WTC11 (cell line): Measurements from ENCODE around the gene DR1.

Experiments
- ESRRA ChIP-seq: sonication (generic); formaldehyde crosslinking; IDR thresholded peaks from 2 replicates; pipeline ENCODE4 v1.8.1; 2022; ENCODE audit warnings: mild to moderate bottlenecking, missing genetic modification reagents, borderline replicate concordance
- TF ChIP-seq, protein P1 (sequence below): sonication (generic); formaldehyde crosslinking; IDR thresholded peaks from 2 replicates; pipeline ENCODE4 v1.8.1; 2023; ENCODE audit warnings: mild to moderate bottlenecking, missing genetic modification reagents, borderline replicate concordance

DNA sequence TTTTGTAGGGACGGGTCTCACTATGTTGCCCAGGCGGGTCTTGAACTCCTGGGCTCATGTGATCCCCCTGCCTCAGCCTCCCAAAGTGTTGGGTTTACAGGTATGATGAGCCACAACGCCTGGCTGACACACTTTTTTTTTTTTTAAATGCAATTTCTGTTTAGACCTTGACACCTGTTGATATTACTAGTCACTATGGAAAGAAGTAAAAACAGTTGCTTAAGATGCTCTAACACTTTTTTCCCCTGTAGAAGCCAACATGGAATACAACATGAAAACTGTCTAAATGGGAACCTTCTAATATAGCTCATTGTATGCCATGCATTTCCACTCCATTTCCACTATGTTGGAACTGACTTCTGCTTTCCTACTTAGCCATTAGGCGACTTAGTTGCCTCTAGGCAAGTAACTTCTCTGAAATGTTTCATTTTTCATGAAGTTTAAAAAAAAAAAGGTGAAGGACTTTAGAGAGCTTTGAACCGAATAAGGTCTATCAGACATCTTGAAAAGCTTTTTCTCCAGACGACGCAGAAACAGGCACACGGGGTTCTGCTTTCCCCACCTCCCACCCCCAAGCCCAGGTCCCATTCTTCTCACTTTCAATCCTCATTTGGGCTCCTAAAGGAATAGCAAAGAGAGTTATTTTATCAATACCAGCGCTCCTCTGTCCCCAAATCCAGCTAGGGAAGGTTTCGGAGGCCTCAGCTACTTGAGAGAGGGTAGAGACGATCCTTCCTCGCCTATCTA lies 648 bp upstream of the DR1 start:
- TF ChIP-seq, protein P1, sequence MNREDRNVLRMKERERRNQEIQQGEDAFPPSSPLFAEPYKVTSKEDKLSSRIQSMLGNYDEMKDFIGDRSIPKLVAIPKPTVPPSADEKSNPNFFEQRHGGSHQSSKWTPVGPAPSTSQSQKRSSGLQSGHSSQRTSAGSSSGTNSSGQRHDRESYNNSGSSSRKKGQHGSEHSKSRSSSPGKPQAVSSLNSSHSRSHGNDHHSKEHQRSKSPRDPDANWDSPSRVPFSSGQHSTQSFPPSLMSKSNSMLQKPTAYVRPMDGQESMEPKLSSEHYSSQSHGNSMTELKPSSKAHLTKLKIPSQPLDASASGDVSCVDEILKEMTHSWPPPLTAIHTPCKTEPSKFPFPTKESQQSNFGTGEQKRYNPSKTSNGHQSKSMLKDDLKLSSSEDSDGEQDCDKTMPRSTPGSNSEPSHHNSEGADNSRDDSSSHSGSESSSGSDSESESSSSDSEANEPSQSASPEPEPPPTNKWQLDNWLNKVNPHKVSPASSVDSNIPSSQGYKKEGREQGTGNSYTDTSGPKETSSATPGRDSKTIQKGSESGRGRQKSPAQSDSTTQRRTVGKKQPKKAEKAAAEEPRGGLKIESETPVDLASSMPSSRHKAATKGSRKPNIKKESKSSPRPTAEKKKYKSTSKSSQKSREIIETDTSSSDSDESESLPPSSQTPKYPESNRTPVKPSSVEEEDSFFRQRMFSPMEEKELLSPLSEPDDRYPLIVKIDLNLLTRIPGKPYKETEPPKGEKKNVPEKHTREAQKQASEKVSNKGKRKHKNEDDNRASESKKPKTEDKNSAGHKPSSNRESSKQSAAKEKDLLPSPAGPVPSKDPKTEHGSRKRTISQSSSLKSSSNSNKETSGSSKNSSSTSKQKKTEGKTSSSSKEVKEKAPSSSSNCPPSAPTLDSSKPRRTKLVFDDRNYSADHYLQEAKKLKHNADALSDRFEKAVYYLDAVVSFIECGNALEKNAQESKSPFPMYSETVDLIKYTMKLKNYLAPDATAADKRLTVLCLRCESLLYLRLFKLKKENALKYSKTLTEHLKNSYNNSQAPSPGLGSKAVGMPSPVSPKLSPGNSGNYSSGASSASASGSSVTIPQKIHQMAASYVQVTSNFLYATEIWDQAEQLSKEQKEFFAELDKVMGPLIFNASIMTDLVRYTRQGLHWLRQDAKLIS (CRISPR knock-in tag) = no peak
- TF ChIP-seq ESRRA (CRISPR knock-in tag) = no peak; the same call in 1 of the 2 replicates
